NT2/D1 (cell line): ENCODE measurements around the gene YJEFN3.

Source experiments
- DNase-seq: peaks from one replicate; pipeline ENCODE4 v3.0.0-alpha.2; 2011; ENCODE audit warnings: low read depth, low spot score
- H3K27me3 ChIP-seq: 2 replicates; pipeline ENCODE4 v1.6.0; 2011; ENCODE audit warnings: mild to moderate bottlenecking; ENCODE audit not compliant: insufficient read length, insufficient read depth
- H3K36me3 ChIP-seq: 2 replicates; pipeline ENCODE4 v1.6.1; 2011; ENCODE audit warnings: mild to moderate bottlenecking, low read length, mixed read lengths; ENCODE audit not compliant: insufficient read depth, insufficient read length
- H3K4me1 ChIP-seq: 2 replicates; pipeline ENCODE4 v1.5.1; 2011; ENCODE audit not compliant: insufficient read depth, insufficient read length
- H3K4me3 ChIP-seq: 2 replicates; pipeline ENCODE4 v1.5.1; 2011; ENCODE audit warnings: low read depth; ENCODE audit not compliant: insufficient read length
- H3K9ac ChIP-seq: 2 replicates; pipeline ENCODE4 v1.6.0; 2011; ENCODE audit warnings: low read depth; ENCODE audit not compliant: insufficient read length
- H3K9me3 ChIP-seq: 2 replicates; pipeline ENCODE4 v1.5.1; 2011; ENCODE audit warnings: mild to moderate bottlenecking, low read length; ENCODE audit not compliant: insufficient read depth
- SUZ12 ChIP-seq: IDR thresholded peaks from 2 replicates; pipeline ENCODE4 v1.6.1; 2011; ENCODE audit not compliant: insufficient read length, insufficient read depth; ENCODE audit errors: extremely low read depth
- YY1 ChIP-seq: IDR thresholded peaks from 2 replicates; pipeline ENCODE4 v1.6.1; 2011; ENCODE audit not compliant: insufficient read length, insufficient read depth
- ZNF274 ChIP-seq: IDR thresholded peaks from 2 replicates; pipeline ENCODE4 v1.6.1; 2011; ENCODE audit warnings: mild to moderate bottlenecking, low read depth, low read length

The YJEFN3 gene

DNA sequence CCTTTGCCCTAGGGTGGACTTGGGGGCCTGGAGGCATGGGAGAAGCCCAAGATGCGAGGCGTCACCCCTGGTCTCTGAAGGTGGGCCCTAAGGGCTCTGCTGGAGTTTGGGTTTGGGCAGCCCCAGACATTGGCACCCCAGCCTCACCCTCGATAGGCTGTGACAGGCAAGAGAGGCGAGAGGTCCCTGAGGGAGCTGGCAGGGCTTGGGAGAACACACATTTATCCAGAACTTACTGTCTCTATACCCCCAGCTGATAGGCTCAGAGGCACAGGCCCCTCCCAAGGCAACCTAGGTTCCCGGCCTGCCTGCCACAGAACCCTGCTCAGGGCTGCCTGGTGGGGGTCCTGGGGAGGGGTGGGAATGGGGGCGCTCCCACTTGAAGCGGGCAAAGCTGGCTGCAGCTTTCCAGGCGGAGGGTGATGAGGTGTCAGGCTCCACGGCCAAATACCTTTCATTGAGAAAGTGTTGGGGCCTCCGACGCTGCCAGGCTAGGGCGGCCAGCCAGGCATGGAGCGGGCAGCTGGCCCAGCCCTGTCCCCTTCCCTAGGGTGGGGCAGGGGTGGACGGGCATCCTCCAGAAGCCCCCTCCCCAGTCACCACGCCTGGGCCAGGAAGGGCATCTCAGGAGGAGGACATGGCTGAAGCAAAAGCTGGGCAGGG is 19.1 kb downstream of the YJEFN3 start:
- no peaks in the 10 kb centered on the region for H3K27me3 ChIP-seq
- peaks cover 34% of the 10 kb centered on the region for H3K4me1 ChIP-seq
- H3K9ac ChIP-seq = peak overlapping the region; percentile 58
- peaks cover 39% of the 10 kb centered on the region for H3K36me3 ChIP-seq
- no peaks in the 10 kb centered on the region for H3K9me3 ChIP-seq
- DNase-seq = no peak
- TF ChIP-seq YY1 (no peak), SUZ12 (no peak), ZNF274 (no peak)
- no peak overlapping the region for H3K4me3 ChIP-seq

DNA sequence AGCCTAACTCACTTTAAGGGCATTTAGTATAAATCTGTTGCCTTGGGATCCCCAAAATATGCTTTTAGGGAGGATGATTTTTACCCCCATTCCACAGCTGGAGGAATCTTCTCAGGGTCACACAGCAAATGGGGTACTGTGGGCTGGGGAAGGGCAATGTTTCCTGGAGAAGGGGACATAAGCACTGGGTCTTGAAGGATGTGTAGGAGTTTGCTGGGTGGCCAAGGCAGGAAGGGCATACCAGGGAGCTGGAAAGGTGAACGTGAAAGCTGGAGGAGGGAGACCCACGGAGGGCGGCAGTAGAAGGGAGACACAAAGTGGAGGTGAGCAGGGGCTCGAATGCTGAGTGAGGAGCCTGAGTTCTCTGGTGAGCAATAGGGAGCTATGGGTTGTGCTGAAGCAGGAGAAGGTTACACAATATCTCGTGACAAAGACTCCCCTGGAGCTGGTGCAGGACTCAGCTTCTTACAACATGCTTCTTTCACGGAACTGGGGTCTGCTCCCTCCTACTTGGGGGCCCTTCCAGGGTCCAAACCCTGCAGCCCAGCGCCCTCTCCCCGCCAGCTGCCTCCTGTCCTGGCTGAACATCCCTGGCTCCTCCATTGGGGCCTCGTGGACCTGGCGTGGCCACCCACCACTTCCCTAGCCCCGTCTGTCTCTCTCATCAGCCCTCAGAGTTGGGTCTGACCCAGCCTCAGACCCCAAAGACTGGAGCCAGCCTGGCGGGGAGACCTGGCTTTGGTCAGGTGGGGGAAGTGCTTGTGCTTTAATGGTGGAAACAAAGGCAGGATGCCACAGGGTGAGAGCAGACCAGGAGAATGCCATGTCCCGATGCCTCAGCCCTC is 20.4 kb downstream of the YJEFN3 start:
- Histone ChIP-seq H3K4me1 (peaks cover 34% of the 10 kb centered on the region), H3K27me3 (no peaks in the 10 kb centered on the region), H3K36me3 (peaks cover 26% of the 10 kb centered on the region), H3K9me3 (no peaks in the 10 kb centered on the region), H3K9ac (no peak overlapping the region), H3K4me3 (no peak overlapping the region)
- TF ChIP-seq SUZ12 (no peak), YY1 (no peak), ZNF274 (no peak)
- DNase-seq = no peak

DNA sequence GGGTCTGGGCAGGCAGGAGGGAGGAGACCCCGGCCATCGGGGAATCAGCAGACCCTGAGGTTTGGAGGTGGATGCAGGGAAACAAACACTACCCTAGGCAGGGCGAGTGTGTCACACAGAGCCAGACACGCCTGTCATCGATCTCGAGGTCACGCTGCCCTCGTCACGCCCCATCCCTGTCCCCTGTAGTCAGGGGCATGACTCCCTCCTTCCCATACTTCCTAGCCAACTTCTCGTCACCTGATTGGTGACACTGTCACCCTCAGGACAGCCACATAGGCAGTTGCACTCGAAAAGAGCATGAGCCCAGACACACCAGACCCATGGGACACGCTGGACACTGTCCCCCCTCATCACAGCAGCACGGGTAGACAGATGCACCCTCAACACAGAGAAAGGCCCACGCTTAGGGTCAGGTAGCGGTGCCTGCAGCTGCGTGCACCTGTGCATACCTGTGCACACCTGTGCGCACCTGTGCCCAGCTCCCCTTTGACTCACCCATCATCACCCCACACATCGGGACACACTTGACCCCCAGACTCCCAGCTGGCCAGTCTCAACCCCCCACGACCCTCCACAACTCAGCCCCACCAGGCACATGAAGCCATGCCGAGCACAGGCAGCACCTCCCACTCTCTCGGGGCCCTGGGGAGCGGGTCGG is 21.2 kb downstream of the YJEFN3 start:
- peaks cover 37% of the 10 kb centered on the region for H3K4me1 ChIP-seq
- H3K4me3 ChIP-seq = no peak overlapping the region
- peak overlapping the region; percentile 52 for H3K9ac ChIP-seq
- TF ChIP-seq ZNF274 = no peak
- no peak for TF ChIP-seq YY1
- TF ChIP-seq SUZ12 = no peak
- no peaks in the 10 kb centered on the region for H3K27me3 ChIP-seq
- no peaks in the 10 kb centered on the region for H3K9me3 ChIP-seq
- DNase-seq = no peak
- H3K36me3 ChIP-seq = peaks cover 18% of the 10 kb centered on the region

DNA sequence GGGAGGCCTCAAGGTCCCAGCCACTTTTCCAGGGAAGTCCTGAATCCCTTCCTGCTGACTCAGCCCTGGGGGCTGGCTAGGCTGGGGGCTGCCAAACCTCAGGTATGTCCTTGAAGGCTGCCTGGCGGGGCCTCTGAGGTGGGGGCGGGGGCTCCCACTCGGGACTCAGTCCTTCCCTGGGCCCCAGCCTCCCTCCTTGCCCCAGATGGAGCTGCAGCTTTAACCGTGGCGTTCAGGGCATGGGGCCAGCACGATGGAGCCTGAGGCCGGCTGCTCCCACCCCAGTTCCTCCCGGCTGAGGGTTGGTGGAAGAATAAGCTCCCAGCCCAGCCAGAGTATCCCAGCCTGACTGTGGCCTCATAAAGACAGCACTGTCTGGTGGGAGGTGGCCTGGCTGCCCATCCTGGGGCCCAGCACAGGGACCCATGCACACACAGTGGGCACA is 21.8 kb downstream of the YJEFN3 start:
- Histone ChIP-seq H3K9ac (peak overlapping the region; percentile 52), H3K9me3 (no peaks in the 10 kb centered on the region), H3K4me1 (peaks cover 37% of the 10 kb centered on the region), H3K4me3 (no peak overlapping the region), H3K27me3 (no peaks in the 10 kb centered on the region), H3K36me3 (peaks cover 13% of the 10 kb centered on the region)
- TF ChIP-seq SUZ12 (no peak), YY1 (no peak), ZNF274 (no peak)
- no peak for DNase-seq

- H3K9ac ChIP-seq = no peak overlapping the region
- H3K36me3 ChIP-seq = peaks cover 7% of the 10 kb centered on the region
- no peaks in the 10 kb centered on the region for H3K27me3 ChIP-seq
- H3K4me1 ChIP-seq = peaks cover 37% of the 10 kb centered on the region
- H3K4me3 ChIP-seq = no peak overlapping the region
- TF ChIP-seq YY1 (no peak), SUZ12 (no peak), ZNF274 (no peak)
- H3K9me3 ChIP-seq = no peaks in the 10 kb centered on the region
- DNase-seq = no peak
Measured at GRCh38 chr19:19550972-19551852, 22.5 kb downstream of the YJEFN3 start.

GRCh38 chr19:19551853-19552192 is 23.1 kb downstream of the YJEFN3 start:
- H3K9me3 ChIP-seq = no peaks in the 10 kb centered on the region
- H3K9ac ChIP-seq = no peak overlapping the region
- no peak for DNase-seq
- no peak overlapping the region for H3K4me3 ChIP-seq
- TF ChIP-seq YY1 (no peak), SUZ12 (no peak), ZNF274 (no peak)
- H3K27me3 ChIP-seq = no peaks in the 10 kb centered on the region
- peaks cover 33% of the 10 kb centered on the region for H3K4me1 ChIP-seq
- H3K36me3 ChIP-seq = peaks cover 3% of the 10 kb centered on the region
